GM21423 (cell line): ENCODE measurements around the gene OR13A1.
"Not testable (repeated sequence)": the region's sequence is repeated elsewhere in the genome, so short reads cannot be mapped to it uniquely, and the experiment has no call there.

Experiments used
- ATAC-seq: cut with Tn5 transposase; IDR thresholded peaks from one replicate; pipeline ENCODE4 v1.9.1; 2021; ENCODE audit warnings: mild to moderate bottlenecking, moderate library complexity; ENCODE audit not compliant: unreplicated experiment

OR13A1 gene

GRCh38 chr10:45315508-45315907 is at the start of gene OR13A1:
OR13A1 (minus strand) TSS chr10:45315608; CDS start chr10:45304422, 11,186 bp downstream.
- ATAC-seq, result no peak

DNA sequence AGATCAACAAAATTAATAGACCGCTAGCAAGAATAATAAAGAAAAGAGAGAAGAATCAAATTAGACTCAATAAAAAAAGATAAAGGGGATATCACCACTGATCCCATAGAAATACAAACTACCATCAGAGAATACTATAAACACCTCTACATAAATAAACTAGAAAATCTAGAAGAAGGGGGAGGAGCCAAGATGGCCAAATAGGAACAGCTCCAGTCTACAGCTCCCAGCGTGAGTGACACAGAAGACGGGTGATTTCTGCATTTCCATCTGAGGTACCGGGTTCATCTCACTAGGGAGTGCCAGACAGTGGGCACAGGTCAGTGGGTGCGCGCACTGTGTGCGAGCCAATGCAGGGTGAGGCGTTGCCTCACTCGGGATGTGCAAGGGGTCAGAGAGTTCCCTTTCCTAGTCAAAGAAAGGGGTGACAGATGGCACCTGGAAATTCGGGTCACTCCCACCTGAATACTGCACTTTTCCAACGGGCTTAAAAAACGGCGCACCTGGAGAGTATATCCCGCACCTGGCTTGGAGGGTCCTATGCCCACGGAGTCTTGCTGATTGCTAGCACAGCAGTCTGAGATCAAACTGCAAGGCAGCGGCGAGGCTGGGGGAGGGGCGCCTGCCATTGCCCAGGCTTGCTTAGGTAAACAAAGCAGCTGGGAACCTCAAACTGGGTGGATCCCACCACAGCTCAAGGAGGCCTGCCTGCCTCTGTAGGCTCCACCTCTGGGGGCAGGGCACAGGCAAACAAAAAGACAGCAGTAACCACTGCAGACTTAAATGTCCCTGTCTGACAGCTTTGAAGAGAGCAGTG is 46.8 kb upstream of the OR13A1 start:
- ATAC-seq, result not testable (repeated sequence)

DNA sequence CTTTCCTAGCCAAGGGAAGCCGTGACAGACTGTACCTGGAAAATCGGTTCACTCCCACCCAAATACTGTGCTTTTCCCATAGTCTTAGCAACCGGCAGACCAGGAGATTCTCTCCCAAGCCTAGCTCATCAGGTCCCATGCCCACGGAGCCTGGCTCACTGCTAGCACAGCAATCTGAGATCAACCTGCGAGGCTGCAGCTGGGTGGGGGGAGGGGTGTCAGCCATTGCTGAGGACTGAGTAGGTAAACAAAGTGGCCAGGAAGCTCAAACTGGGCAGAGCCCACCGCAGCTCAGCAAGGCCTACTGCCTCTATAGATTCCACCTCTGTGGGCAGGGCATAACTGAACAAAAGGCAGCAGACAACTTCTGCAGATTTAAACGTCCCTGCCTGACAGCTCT is 43.6 kb upstream of the OR13A1 start:
- ATAC-seq, result not testable (repeated sequence)

DNA sequence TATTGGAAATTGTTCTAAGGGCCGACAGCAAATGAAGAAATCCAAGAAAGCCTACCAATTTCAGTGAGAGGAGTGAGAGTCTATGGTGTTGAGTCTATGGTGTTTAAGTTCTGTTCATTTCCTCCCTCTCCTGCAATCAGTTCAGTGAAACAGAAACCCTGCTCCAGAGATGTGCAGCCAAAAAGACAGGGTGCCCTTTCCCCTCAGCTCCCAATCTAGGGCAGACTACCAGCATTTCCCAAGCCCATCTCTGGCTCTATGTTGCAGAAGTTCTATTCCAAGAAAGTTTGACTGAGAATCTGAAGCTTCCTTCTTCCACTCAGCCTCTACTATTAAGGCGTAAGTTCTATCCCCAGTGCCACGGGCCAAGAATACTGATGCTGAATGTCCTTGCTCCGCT is 40.1 kb upstream of the OR13A1 start:
- no peak for ATAC-seq

DNA sequence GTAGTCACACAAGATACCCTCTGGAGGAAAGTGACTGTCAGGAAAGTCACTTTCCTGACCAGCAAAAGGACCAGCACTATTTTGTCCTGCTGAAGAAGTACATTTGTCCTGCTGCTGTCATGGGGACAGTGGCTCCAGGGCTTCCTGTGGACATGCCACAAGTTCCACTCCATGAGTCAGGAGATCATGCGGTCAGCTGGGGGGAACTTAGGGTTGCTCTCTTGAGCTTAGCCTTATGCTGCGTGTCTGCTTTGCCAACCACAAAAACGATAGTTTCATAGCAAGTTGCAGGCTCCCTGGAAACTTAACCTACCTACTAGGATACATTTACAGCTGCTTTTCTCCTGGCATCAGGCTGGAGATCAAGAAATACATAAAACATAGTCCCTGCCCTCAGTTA is 38.9 kb upstream of the OR13A1 start:
- ATAC-seq, result no peak

DNA sequence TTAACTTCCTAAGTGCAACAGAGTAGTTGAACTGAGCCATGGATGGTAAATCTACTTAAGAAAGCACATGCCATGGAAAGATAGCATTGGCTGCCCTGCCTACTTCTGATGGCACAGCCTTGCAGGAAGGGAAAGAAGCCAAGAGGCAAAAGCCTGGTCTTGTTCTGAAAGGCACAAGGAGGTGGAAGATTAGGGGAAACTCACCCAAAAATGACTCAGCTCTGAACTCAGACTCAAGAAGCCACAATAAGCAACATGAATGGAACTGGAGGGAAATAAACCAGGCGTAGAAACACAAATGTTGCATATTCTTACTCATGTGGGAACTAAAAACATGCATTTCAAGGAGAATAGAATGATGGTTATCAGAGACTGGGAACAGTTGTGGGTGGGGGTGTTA is 37.8 kb upstream of the OR13A1 start:
- ATAC-seq, result peak; percentile 50

- not testable (repeated sequence) for ATAC-seq
Measured at GRCh38 chr10:45348196-45348765, 32.9 kb upstream of the OR13A1 start.

DNA sequence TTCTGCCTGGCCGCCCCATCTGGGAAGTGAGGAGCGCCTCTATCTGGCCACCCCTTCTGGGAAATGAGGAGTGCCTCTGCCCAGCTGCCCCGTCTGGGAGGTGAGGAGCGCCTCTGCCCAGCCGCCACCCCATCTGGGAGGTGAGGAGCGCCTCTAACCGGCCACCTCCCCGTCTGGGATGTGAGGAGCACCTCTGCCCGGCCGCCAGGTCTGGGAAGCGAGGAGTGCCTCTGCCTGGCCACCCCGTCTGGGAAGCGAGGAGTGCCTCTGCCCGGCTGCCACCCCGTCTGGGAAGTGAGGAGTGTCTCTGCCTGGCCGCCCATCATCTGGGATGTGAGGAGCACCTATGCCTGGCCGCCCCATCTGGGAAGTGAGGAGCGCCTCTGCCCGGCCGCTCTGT is 32.1 kb upstream of the OR13A1 start:
- ATAC-seq, result not testable (repeated sequence)

GRCh38 chr10:45346652-45347335 is 31.4 kb upstream of the OR13A1 start:
- not testable (repeated sequence) for ATAC-seq

DNA sequence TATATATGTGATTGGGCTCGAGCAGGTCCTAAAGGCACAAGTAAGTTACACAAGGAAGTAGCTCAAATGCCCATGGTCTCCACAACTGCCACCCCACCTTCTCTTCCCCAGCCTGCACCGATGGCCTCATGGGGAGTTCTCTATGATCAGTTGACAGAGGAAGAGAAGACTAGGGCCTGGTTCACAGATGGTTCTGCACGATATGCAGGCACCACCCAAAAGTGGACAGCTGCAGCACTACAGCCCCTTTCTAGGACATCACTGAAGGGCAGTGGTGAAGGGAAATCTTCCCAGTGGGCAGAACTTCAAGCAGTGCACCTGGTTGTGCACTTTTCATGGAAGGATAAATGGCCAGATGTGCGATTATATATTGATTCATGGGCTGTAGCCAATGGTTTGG is 25.0 kb upstream of the OR13A1 start:
- not testable (repeated sequence) for ATAC-seq

DNA sequence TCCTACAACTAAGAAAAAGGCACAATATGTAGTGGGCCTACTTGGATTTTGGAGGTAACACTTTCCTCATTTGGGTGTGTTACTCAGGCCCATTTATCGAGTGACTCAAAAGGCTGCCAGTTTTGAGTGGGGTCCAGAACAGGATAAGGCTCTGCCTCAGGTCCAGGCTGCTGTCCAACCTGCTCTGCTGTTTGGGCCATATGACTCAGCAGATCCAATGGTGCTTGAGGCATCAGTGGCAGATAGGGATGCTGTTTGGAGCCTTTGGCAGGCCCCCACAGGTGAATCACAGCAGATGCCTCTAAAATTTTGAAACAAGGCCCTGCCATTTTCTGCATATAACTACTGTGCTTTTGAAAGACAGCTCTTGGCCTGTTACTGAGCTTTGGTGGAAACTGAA is 24.5 kb upstream of the OR13A1 start:
- ATAC-seq, result no peak

DNA sequence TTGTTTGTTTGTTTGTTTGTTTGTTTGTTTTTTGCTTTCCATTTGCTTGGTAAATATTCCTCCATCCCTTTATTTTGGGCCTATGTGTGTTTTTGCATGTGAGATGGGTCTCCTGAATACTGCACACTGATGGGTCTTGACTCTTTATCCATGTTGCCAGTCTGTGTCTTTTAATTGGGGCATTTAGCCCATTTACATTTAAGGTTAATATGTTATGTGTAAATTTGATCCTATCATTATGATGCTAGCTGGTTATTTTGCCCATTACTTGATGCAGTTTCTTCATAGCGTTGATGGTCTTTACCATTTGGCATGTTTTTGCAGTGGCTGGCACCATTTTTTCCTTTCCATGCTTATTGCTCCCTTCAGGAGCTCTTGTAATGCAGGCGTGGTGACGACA is 16.4 kb upstream of the OR13A1 start:
- not testable (repeated sequence) for ATAC-seq

GRCh38 chr10:45326864-45327263 is 11.5 kb upstream of the OR13A1 start:
- not testable (repeated sequence) for ATAC-seq

DNA sequence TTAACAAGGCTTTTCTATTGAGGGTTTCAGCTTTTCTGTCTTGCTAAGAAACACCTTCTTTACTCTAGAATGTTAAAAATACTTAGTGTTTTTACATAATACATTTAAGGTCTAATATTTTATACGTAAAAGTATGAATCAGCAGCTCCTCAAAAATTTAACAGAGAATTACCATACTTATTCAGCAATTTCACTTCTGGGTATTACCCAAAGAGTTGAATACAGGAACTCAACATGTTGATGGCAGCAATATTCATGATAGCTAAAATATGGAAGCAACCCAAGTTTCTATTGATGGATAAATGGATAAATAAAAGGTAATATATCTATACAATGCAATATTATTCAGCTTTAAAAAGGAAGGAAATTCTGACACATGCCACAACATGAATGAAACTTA is 9.7 kb upstream of the OR13A1 start:
- ATAC-seq, result no peak

- ATAC-seq, result no peak
Measured at GRCh38 chr10:45319702-45320101, 4.3 kb upstream of the OR13A1 start.

DNA sequence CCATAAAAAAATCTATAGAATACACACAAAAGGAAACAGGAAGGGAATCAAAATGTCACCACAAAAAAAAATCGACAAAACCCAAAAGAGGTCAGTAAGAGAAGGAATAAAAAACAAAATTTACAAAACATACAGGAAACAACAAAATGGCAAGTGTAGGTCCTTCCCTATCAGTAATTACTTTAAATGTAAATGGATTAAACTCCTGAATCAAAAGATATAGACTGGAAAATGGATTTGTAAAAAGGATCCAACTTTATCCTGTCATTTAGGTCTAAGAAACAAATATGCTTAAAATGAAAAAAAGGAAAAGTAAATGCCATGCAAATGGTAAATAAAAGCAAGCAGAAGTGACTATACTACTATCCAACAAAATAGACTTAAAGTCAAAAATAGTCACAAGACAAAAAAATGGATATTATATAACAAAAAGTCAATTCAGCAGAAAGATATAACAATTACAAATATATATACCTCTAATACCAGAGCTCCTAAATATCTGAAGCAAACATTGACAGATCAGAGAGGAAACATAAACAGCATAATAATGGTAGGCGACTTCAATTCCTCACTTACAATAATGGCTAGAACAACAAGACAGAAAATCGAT is 2.0 kb downstream of the OR13A1 start:
- ATAC-seq, result no peak

DNA sequence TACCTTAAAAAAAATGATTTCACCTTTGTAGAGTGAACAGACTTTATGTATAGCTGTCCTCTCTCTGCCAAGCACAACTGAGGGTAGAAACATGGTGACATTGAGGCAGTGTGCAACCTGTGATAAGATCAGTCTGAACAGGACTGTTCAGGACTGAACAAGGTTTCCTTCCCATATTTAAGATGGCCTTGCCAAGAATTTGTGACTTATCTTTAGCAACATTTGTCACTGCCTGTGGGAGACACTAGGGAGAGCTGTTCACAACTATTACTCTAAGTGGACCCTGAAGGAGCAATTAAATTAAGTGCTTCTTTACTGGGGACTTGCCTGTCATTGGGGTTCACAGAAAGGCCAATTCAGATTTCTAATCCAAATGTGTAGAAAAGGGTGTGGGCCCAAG is 6.7 kb downstream of the OR13A1 start:
- ATAC-seq, result no peak

GRCh38 chr10:45302573-45302972 is 12.8 kb downstream of the OR13A1 start:
- no peak for ATAC-seq

- ATAC-seq, result not testable (repeated sequence)
Measured at GRCh38 chr10:45298341-45298955, 17.0 kb downstream of the OR13A1 start.

- no peak for ATAC-seq
Measured at GRCh38 chr10:45294681-45295080, 20.7 kb downstream of the OR13A1 start.

- ATAC-seq, result no peak
Measured at GRCh38 chr10:45286980-45287379, 28.4 kb downstream of the OR13A1 start.
